ENCODE data around the gene FAM111A. TPM values are rescaled to one million over a fixed set of nuclear protein-coding genes. Genes with fewer than 3 reads are reported as not detected.

Gene FAM111A
- total RNA-seq, 4 donors from 2014 or later: 36.8 to 94.2 (median 51.7) TPM

GRCh38 chr11:59173964-59174663 lies 31.5 kb downstream of the FAM111A start:
- no peak for TF ChIP-seq CTCF (IDR thresholded peaks at IDR 0.05; ENCODE audit: low read depth)

GRCh38 chr11:59174664-59175033 lies 32.0 kb downstream of the FAM111A start:
- no peak for TF ChIP-seq CTCF (IDR thresholded peaks at IDR 0.05; ENCODE audit: low read depth)

GRCh38 chr11:59175091-59175501 lies 32.4 kb downstream of the FAM111A start:
- TF ChIP-seq CTCF (IDR thresholded peaks at IDR 0.05; ENCODE audit: low read depth): no peak

- TF ChIP-seq CTCF (IDR thresholded peaks at IDR 0.05; ENCODE audit: low read depth): no peak
These were observed 33.7 kb downstream of the FAM111A start for GRCh38 chr11:59176330-59176729.

- TF ChIP-seq CTCF (IDR thresholded peaks at IDR 0.05; ENCODE audit: low read depth): no peak
These were observed 35.7 kb downstream of the FAM111A start for GRCh38 chr11:59178402-59178801.

GRCh38 chr11:59179121-59179520 lies 36.5 kb downstream of the FAM111A start:
- TF ChIP-seq CTCF (IDR thresholded peaks at IDR 0.05; ENCODE audit: low read depth): no peak

GRCh38 chr11:59180168-59180776 lies 37.6 kb downstream of the FAM111A start:
- no peak for TF ChIP-seq CTCF (IDR thresholded peaks at IDR 0.05; ENCODE audit: low read depth)
